Stomach smooth muscle (tissue), 2 donors: ENCODE measurements around the gene UBE2E1.

Experiments
- H3K27ac ChIP-seq: one replicate; pipeline ENCODE4 v1.7.0; 2013; ENCODE audit warnings: mild to moderate bottlenecking, low read length, inconsistent platforms
- H3K27me3 ChIP-seq, 2 donors: one replicate each; pipeline ENCODE4 v1.7.0; 2013; ENCODE audit warnings: low read length in 2 of 2; ENCODE audit not compliant: insufficient read depth in 2 of 2, control insufficient read depth in 1 of 2
- H3K36me3 ChIP-seq, 2 donors: one replicate each; pipeline ENCODE4 v1.7.0; 2013; ENCODE audit warnings: low read length in 2 of 2; ENCODE audit not compliant: control insufficient read depth in 2 of 2, insufficient read depth in 2 of 2
- H3K4me1 ChIP-seq: one replicate; pipeline ENCODE4 v1.7.0; 2013; ENCODE audit warnings: low read length; ENCODE audit not compliant: control insufficient read depth, insufficient read depth
- H3K4me3 ChIP-seq, 2 donors: one replicate each; pipeline ENCODE4 v1.7.0; 2013; ENCODE audit warnings: low read length in 2 of 2
- H3K9ac ChIP-seq, 2 donors: one replicate each; pipeline ENCODE4 v1.7.0; 2013; ENCODE audit warnings: low read length in 2 of 2, mild to moderate bottlenecking in 1 of 2
- H3K9me3 ChIP-seq, 2 donors: one replicate each; pipeline ENCODE4 v1.7.0; 2013; ENCODE audit warnings: low read length in 2 of 2; ENCODE audit not compliant: control insufficient read depth in 2 of 2
- donor health status: healthy.
- donor health status: Pancreatic carcinoma.

UBE2E1 gene

GRCh38 chr3:23805633-23806533, at the start of gene UBE2E1:
Gene UBE2E1 (plus strand): TSS chr3:23805955. CDS start chr3:23807270, 1,315 bp downstream.
- Histone ChIP-seq H3K9me3 (no peaks in the 10 kb centered on the region), H3K4me1 (peaks cover 17% of the 10 kb centered on the region), H3K9ac (peak within 1 kb of the TSS; percentile 51 to 75), H3K4me3 (peak within 1 kb of the TSS; percentile 78 to 82), H3K27me3 (no peaks in the 10 kb centered on the region), H3K36me3 (no peaks in the 10 kb centered on the region), H3K27ac (peak within 1 kb of the TSS; percentile 77)

- no peaks in the 10 kb centered on the region for H3K36me3 ChIP-seq
- H3K4me1 ChIP-seq: no peaks in the 10 kb centered on the region
- no peaks in the 10 kb centered on the region for H3K27me3 ChIP-seq
These were observed 49.4 kb upstream of the UBE2E1 start for GRCh38 chr3:23756206-23756840.

GRCh38 chr3:23758253-23758838, 47.4 kb upstream of the UBE2E1 start:
- no peaks in the 10 kb centered on the region for H3K9me3 ChIP-seq
- H3K36me3 ChIP-seq: no peaks in the 10 kb centered on the region
- no peak overlapping the region for H3K27ac ChIP-seq
- H3K27me3 ChIP-seq: no peaks in the 10 kb centered on the region
- H3K9ac ChIP-seq: no peak overlapping the region
- H3K4me1 ChIP-seq: peaks cover 6% of the 10 kb centered on the region
- no peak overlapping the region for H3K4me3 ChIP-seq

More at GRCh38 chr3:23756206-23756840, 49.4 kb upstream of the UBE2E1 start:
- Histone ChIP-seq H3K9me3 (no peaks in the 10 kb centered on the region), H3K27ac (no peak overlapping the region), H3K4me3 (no peak overlapping the region), H3K9ac (no peak overlapping the region)

- H3K27ac ChIP-seq: no peak overlapping the region
- H3K9me3 ChIP-seq: no peaks in the 10 kb centered on the region
- no peaks in the 10 kb centered on the region for H3K36me3 ChIP-seq
- no peaks in the 10 kb centered on the region for H3K27me3 ChIP-seq
- H3K9ac ChIP-seq: no peak overlapping the region
- H3K4me3 ChIP-seq: no peak overlapping the region
- peaks cover 7% of the 10 kb centered on the region for H3K4me1 ChIP-seq
These were observed 45.4 kb upstream of the UBE2E1 start for GRCh38 chr3:23760325-23760724.

- no peak overlapping the region for H3K27ac ChIP-seq
- no peaks in the 10 kb centered on the region for H3K36me3 ChIP-seq
- H3K4me3 ChIP-seq: no peak overlapping the region
- no peaks in the 10 kb centered on the region for H3K27me3 ChIP-seq
- H3K9ac ChIP-seq: no peak overlapping the region
- peaks cover 7% of the 10 kb centered on the region for H3K4me1 ChIP-seq
- no peaks in the 10 kb centered on the region for H3K9me3 ChIP-seq
These were observed 44.8 kb upstream of the UBE2E1 start for GRCh38 chr3:23760871-23761373.

- Histone ChIP-seq H3K36me3 (no peaks in the 10 kb centered on the region), H3K4me1 (peaks cover 7% of the 10 kb centered on the region), H3K27ac (no peak overlapping the region), H3K27me3 (no peaks in the 10 kb centered on the region), H3K9ac (no peak overlapping the region), H3K9me3 (no peaks in the 10 kb centered on the region), H3K4me3 (no peak overlapping the region)
These were observed 44.3 kb upstream of the UBE2E1 start for GRCh38 chr3:23761440-23761896.

- H3K9ac ChIP-seq: no peak overlapping the region
- no peaks in the 10 kb centered on the region for H3K36me3 ChIP-seq
- peak overlapping the region in 1 of 2 donors; percentile 74 for H3K4me3 ChIP-seq
- H3K4me1 ChIP-seq: peaks cover 7% of the 10 kb centered on the region
- no peaks in the 10 kb centered on the region for H3K9me3 ChIP-seq
- no peaks in the 10 kb centered on the region for H3K27me3 ChIP-seq
- H3K27ac ChIP-seq: no peak overlapping the region
These were observed 43.5 kb upstream of the UBE2E1 start for GRCh38 chr3:23762214-23762613.

GRCh38 chr3:23762759-23763477, 42.8 kb upstream of the UBE2E1 start:
- H3K9me3 ChIP-seq: no peaks in the 10 kb centered on the region
- H3K4me1 ChIP-seq: peaks cover 7% of the 10 kb centered on the region
- peak overlapping the region; percentile 37 for H3K27ac ChIP-seq
- peak overlapping the region; percentile 32 to 72 for H3K9ac ChIP-seq
- H3K4me3 ChIP-seq: peak overlapping the region; percentile 59 to 74
- no peaks in the 10 kb centered on the region for H3K27me3 ChIP-seq
- H3K36me3 ChIP-seq: no peaks in the 10 kb centered on the region

- Histone ChIP-seq H3K9ac (no peak overlapping the region), H3K27me3 (no peaks in the 10 kb centered on the region), H3K4me3 (no peak overlapping the region), H3K27ac (no peak overlapping the region), H3K36me3 (no peaks in the 10 kb centered on the region), H3K9me3 (no peaks in the 10 kb centered on the region), H3K4me1 (peaks cover 7% of the 10 kb centered on the region)
These were observed 41.3 kb upstream of the UBE2E1 start for GRCh38 chr3:23764407-23764806.

GRCh38 chr3:23767546-23767945, 38.2 kb upstream of the UBE2E1 start:
- H3K4me1 ChIP-seq: peaks cover 4% of the 10 kb centered on the region
- no peak overlapping the region for H3K27ac ChIP-seq
- H3K9ac ChIP-seq: no peak overlapping the region
- no peaks in the 10 kb centered on the region for H3K27me3 ChIP-seq
- no peaks in the 10 kb centered on the region for H3K9me3 ChIP-seq
- no peaks in the 10 kb centered on the region for H3K36me3 ChIP-seq
- H3K4me3 ChIP-seq: no peak overlapping the region
